Measurements from ENCODE around the gene PKDCC.
A peak's percentile ranks its signal among the peaks of the same experiment; 100 is the strongest.

PKDCC gene

GRCh38 chr2:42091671-42092070 lies 43.9 kb downstream of the PKDCC start:
- no peak for DNase-seq

DNA sequence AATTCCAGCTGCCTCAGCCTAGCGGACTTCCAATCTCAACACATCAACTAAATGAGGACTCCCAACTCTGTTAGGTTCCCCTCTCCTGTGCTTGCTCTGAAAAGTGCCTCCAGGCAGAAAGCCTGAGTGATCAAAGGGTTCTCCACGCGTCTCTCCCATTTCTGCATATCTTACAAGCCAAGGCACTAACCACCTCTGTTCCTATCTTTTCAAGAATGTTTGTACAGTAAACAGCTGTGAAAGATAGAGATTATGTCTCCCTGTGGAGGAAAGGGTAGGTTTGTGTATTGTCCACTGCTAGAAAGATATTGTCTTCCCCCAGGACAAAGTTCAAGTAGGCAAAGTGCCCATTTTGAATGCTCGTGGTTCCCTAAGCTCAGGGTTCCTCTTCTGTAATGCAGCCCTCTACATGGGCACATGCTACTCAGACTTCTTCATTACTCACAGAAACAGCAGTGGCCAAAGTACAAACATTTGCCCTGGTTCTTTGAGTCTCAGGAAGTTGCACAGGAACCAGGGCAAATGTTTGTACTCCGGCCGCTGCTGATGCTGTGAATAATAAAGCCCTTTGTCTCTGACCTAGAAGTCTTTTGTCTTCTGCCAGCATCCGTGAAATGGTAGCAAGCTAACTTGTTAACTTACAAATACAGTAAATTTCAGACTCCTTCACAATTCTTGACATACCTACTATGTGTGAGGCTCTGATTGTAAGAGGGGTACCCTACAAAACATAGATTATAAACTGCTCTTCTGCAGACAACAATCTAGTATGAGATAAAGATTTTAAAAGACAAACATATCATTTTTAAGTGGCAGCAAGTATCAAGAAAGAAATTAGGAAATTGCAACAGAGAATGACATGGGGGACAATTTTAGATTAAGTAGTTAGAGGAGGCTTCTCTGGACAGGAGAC lies 44.5 kb downstream of the PKDCC start:
- no peak for DNase-seq

DNA sequence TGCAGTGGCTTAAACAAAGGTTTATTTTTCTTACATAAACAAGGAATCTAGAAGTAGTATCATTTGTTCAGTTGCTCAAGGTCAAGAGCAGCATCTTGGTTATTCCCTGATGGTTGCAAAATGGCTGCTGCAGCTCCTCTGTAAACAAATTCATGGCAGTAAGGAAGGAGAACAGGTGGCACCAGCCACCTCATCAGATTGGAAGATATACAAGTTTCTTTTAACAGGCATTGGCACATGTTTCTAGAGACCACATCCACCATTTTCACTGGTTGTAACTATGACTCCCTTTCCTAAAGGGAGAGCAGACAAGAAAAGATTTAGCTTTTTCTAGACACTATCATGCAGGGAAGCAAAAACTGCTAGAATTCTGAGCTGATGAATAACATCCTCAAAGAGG lies 46.3 kb downstream of the PKDCC start:
- no peak for DNase-seq

- DNase-seq, result peak; percentile 78 to 82
Observed at GRCh38 chr2:42095923-42096408, 48.1 kb downstream of the PKDCC start.

DNA sequence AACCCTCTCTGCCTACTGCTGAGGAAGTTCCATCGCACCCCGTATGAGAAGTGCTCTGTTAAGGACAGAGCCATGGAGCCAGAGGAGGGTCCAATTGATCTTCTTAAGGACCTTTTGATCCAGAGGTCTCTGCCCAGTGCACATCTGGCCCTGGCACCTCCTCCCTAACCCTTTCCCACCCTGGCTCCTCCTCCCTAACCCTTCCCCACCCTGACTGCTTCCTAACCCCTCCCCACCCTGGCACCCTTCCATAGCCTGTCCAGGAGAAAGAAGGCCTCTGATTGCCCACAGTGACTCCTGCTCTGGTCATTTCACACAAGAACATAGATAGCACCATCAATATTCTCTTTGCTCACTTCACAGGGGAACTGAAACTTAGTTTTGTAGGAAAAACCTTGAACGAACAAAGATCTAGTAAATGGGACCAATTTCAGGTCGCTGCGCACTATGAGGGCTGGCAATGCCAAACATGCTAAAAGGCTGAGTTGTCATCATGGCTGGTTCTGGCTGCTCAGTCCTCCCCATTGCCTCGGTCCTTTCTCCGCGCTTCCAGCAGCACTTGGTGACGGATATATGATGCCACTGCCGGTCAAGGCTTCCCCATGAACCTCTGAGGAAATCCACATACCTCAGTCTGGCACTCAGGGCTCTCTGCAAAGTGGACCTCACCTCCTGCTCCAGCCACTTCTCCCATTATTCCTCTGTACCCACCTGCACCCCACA lies 49.2 kb downstream of the PKDCC start:
- DNase-seq, result no peak

GRCh38 chr2:42098571-42099437 lies 51.0 kb downstream of the PKDCC start:
- no peak for DNase-seq

DNA sequence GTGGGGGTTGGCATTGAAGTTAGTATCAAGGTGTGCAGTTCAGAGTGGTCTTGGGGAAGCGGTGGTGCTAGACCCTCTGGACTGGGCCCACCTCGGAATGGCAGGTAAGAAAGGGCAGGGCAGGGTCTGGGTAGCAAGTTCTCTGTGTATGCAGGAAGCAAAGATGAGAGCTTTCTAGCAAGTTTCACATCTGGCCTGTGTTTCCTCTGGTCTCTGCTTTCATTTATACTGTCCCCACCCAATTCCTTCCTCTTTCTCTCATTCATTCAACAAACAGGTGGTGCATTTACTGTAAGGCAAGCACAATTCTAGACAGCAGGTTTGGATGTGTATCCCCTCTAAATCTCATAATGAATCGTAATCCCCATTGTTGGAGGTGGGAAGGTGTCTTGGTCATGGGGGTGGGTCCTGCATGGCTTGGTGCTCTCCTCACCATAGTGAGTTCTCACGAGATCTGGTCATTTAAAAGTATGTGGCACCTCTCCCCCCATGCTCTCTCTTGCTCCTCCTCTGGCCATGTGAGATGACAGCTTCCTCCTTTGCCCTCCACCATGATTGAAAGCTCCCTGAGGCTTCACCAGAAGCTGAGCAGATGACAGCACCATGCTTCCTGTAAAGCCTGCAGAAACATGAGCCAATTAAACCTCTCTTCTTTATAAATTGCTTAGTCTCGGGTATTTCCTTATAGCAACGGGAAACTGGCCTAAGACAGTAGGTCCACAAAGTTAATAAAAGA lies 51.8 kb downstream of the PKDCC start:
- no peak for DNase-seq

DNA sequence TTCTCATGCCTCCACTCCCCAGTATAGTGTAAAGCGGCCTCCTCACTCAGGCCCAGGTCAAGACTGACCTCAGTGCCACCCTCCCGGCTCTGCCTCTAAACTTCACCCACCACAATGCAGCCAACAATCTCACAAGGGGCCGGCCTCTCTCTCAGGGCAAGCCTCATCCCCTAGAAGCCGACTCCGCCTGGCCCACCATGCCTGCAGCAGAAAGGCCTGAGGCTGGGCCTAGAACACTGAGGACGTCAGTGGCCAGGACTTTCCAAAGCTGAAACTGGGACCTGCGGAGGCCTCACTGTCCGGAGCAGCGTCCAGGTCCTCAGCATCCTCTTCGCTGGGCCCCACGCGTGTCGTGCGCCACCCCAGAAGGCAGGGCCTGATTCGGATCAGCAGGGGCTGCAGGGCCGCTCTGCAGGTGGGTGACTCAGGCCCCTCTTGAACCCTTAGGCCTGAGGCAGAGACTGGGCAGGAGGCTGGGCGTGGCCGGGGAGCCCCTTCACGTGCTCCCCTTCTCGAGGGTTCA lies 52.9 kb downstream of the PKDCC start:
- no peak for DNase-seq

GRCh38 chr2:42101206-42102023 lies 53.6 kb downstream of the PKDCC start:
- peak; percentile 58 to 64 for DNase-seq

DNA sequence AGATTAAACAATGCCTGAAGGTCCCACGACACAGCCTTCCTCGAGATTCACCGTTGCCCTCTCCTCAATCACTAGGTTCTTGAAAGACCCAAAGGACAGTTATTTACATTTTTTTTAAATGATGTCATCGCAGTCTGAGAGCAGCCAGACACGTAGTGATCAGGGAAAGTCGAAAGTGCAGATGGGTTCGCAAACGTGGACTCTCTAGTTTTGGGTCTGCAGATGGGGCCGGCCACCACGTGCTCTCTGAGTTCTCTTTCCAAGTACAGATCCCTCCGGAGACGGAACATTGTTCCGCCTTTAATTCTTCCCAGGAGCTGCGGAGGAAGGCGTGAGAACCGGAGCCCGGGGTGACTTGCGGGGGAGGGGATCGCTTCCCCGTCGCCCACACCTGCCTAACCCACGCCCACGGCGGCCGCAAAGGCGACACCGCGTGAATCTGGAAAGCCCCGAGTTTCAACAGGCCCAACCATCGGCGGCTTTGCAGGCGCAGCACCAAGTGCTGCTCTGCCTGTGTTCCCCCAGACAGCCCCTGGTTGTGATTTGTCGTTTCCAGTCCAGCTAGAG lies 54.3 kb downstream of the PKDCC start:
- DNase-seq, result peak; percentile 78 to 85

- DNase-seq, result peak; percentile 49 to 52
Observed at GRCh38 chr2:42102591-42103450, 55.0 kb downstream of the PKDCC start.

DNA sequence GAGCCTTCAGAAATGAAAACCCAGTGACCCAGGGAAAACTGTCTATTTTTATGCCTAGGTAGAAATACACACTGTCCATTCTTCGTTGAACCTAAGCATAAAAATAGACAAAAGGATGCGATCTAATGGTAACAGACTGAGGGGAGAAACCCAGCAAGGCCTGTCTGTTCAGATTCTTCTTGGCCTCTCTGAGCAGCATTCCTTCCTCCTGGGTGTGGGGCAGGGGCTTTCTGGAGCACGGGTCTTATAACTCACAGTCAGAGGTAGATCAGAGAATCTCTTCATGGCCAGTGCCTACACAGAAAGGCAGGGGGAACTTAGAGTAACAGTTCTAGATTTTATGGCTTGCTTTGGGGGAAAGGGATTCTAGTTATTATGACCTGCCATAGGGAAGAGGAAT lies 56.0 kb downstream of the PKDCC start:
- no peak for DNase-seq

- DNase-seq, result no peak
Observed at GRCh38 chr2:42104621-42105020, 56.8 kb downstream of the PKDCC start.

DNA sequence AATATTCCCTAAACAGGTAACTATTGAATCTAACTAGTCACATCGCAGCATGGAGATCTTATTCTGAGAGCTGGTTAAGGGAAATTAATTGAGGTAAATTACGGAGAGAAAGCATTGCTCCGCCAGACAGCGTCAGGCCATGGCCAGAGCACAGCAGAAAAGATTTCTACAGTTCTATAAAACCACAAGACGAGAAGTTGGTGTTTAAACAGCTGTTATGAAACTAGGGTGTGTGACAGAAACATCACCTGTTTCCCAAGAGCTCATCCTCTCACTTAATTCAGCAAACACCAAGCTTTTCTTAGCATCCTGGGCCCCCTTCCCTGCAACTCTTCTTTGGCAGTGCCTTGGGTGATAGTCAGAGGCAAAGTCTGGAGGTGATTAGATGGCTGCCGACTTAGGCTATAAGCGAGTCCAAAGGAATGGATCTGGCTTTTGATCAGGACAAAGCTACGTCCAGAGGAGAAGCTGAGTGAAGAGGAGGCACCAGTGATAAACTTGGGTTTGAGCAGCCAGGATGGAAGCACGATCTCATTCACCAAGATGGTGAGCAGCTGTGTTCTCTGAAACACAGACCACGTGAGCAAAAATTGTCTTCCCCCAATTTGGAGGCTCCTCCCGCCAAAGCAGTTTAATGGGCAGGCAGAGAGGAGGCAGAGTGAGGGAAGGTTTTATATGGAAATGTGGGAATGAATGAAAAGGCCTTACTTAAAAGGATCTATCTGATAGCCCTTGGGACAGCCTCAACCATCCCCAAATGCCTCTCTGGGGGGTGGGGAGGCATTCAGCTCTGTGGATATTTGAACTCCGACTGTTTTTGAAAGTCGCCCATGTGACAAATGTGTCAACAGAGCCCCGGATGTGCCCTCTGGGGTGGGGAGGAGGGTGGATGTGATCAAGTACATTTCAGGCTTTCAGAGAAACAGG lies 57.8 kb downstream of the PKDCC start:
- DNase-seq, result peak; percentile 72 to 79

- DNase-seq, result no peak
Observed at GRCh38 chr2:42106257-42106816, 58.5 kb downstream of the PKDCC start.

- DNase-seq, result no peak
Observed at GRCh38 chr2:42107249-42108042, 59.6 kb downstream of the PKDCC start.
